ENCODE data around the gene RAB15.

GRCh38 chr14:64973826-64974225 lies 1.7 kb upstream of the RAB15 start:
- no peak for TF ChIP-seq EZH2 (IDR thresholded peaks at IDR 0.05; ENCODE audit: low read length, unreplicated experiment)
- TF ChIP-seq, protein P1, sequence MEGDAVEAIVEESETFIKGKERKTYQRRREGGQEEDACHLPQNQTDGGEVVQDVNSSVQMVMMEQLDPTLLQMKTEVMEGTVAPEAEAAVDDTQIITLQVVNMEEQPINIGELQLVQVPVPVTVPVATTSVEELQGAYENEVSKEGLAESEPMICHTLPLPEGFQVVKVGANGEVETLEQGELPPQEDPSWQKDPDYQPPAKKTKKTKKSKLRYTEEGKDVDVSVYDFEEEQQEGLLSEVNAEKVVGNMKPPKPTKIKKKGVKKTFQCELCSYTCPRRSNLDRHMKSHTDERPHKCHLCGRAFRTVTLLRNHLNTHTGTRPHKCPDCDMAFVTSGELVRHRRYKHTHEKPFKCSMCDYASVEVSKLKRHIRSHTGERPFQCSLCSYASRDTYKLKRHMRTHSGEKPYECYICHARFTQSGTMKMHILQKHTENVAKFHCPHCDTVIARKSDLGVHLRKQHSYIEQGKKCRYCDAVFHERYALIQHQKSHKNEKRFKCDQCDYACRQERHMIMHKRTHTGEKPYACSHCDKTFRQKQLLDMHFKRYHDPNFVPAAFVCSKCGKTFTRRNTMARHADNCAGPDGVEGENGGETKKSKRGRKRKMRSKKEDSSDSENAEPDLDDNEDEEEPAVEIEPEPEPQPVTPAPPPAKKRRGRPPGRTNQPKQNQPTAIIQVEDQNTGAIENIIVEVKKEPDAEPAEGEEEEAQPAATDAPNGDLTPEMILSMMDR (conservative IDR thresholded peaks at IDR 0.05; ENCODE audit: low read depth, low read length): no peak
- no peak for TF ChIP-seq EZH2phosphoT487 (IDR thresholded peaks at IDR 0.05; ENCODE audit: borderline replicate concordance, low read length)

All from PC-3 (cell line).